Brain microvascular endothelial cell (primary cell): ENCODE measurements around the gene TMEM176B.
"Not testable (repeated sequence)": the region's sequence is repeated elsewhere in the genome, so short reads cannot be mapped to it uniquely, and the experiment has no call there.

Experiments used
- DNase-seq: peaks from one replicate; pipeline ENCODE4 v3.0.0-alpha.2; 2020
- H3K27ac ChIP-seq: fragments of 250-450 bp; sonication (Bioruptor Pico); 2 replicates; pipeline ENCODE4 v1.5.1; 2020; ENCODE audit warnings: mild to moderate bottlenecking, moderate library complexity
- H3K27me3 ChIP-seq: fragments of 250-450 bp; sonication (Bioruptor Pico); replicated peaks from 2 replicates; pipeline ENCODE4 v1.5.1; 2020; ENCODE audit warnings: mild to moderate bottlenecking
- H3K36me3 ChIP-seq: fragments of 250-450 bp; sonication (Bioruptor Pico); replicated peaks from 2 replicates; pipeline ENCODE4 v1.5.1; 2020; ENCODE audit warnings: mild to moderate bottlenecking
- H3K4me3 ChIP-seq: 2 replicates; pipeline ENCODE4 v1.5.1; 2011; ENCODE audit warnings: low read depth, mild to moderate bottlenecking, control low read depth, low read length, moderate library complexity
- CTCF ChIP-seq: IDR thresholded peaks from 2 replicates; pipeline ENCODE4 v1.5.1; 2011; ENCODE audit warnings: low read depth, mild to moderate bottlenecking, moderate library complexity, low read length, control low read depth, inconsistent platforms; ENCODE audit errors: missing control alignments
- in situ Hi-C: cut with HindIII; loops from 2 replicates; pipeline ENCODE4 v1.10.0; 2017; ENCODE audit warnings: low sequenced_read_pairs, low pct_ligation_motif_present

The TMEM176B gene

GRCh38 chr7:150820148-150820547, 20.0 kb upstream of the TMEM176B start:
- DNase-seq: no peak
- TF ChIP-seq CTCF: no peak
- no peak overlapping the region for H3K4me3 ChIP-seq
- no peaks in the 10 kb centered on the region for H3K36me3 ChIP-seq
- no peaks in the 10 kb centered on the region for H3K27me3 ChIP-seq
- no peak overlapping the region for H3K27ac ChIP-seq
- in situ Hi-C loops: no loop called here

DNA sequence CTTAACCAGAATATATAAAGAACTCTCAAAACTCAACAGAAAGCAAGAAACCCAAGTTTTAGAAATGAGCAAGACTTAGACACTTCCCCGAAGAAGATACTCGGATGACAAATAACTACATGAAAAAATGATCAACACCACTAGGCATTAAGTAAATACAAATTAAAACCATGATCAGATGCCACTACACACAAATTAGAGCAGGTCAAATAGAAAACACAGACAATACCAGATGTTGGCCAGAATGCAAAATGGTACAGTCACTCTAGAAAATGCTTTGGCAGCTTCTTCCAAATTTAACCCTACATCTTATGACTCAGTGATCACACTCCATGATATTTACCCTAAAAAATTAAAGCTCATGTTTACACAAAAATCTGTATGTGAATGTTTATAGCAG, 18.8 kb upstream of the TMEM176B start:
- H3K36me3 ChIP-seq: no peaks in the 10 kb centered on the region
- DNase-seq: no peak
- H3K27me3 ChIP-seq: no peaks in the 10 kb centered on the region
- in situ Hi-C loops: no loop called here
- H3K27ac ChIP-seq: no peak overlapping the region
- TF ChIP-seq CTCF: no peak
- H3K4me3 ChIP-seq: no peak overlapping the region

GRCh38 chr7:150814328-150815001, 14.3 kb upstream of the TMEM176B start:
- in situ Hi-C loops: no loop called here
- no peak for DNase-seq
- no peak for TF ChIP-seq CTCF
- no peaks in the 10 kb centered on the region for H3K27me3 ChIP-seq
- no peaks in the 10 kb centered on the region for H3K36me3 ChIP-seq
- H3K4me3 ChIP-seq: no peak overlapping the region
- no peak overlapping the region for H3K27ac ChIP-seq

DNA sequence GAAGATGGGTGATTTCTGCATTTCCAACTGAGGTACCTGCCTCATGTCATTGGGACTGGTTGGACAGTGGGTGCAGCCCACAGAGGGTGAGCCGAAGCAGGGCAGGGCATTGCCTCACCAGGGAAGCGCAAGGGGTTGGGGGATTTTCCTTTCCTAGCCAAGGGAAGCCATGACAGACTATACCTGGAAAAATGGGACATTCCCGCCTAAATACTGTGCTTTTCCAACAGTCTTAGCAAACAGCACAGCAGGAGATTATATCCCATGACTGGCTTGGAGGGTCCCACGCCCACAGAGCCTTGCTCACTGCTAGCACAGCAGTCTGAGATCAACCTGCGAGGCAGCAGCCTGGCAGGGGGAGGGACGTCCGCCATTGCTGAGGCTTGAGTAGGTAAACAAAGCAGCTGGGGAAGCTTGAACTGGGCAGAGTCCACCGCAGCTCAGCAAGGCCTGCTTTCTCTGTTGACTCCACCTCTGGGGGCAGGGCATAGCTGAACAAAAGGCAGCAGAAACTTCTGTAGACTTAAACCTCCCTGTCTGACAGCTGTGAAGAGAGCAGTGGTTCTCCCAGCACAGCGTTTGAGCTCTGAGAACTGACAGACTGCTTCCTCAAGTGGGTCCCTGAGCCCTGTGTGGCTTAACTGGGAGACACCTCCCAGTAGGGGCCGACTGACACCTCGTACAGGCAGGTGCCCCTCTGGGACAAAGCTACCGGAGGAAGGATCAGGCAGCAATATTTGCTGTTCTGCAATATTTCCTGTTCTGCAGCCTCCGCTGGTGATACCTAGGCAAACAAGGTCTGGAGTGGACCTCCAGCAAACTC, 7.7 kb upstream of the TMEM176B start:
- DNase-seq, in situ Hi-C loops, H3K27me3 ChIP-seq, H3K4me3 ChIP-seq, H3K27ac ChIP-seq, H3K36me3 ChIP-seq: not testable (repeated sequence)

- TF ChIP-seq CTCF: no peak
- DNase-seq: no peak
- Histone ChIP-seq H3K27me3 (peaks cover 6% of the 10 kb centered on the region), H3K36me3 (no peaks in the 10 kb centered on the region), H3K27ac (no peak overlapping the region), H3K4me3 (no peak overlapping the region)
- in situ Hi-C loops: no loop called here
These were observed 6.7 kb upstream of the TMEM176B start for GRCh38 chr7:150806863-150807262.

- Histone ChIP-seq H3K27me3 (peaks cover 9% of the 10 kb centered on the region), H3K27ac (no peak overlapping the region), H3K4me3 (no peak overlapping the region), H3K36me3 (no peaks in the 10 kb centered on the region)
- TF ChIP-seq CTCF: no peak
- DNase-seq: no peak
- in situ Hi-C loops: no loop called here
These were observed 6.3 kb upstream of the TMEM176B start for GRCh38 chr7:150806454-150806853.
